ENCODE measurements around the gene RNF223.

Gene RNF223

DNA sequence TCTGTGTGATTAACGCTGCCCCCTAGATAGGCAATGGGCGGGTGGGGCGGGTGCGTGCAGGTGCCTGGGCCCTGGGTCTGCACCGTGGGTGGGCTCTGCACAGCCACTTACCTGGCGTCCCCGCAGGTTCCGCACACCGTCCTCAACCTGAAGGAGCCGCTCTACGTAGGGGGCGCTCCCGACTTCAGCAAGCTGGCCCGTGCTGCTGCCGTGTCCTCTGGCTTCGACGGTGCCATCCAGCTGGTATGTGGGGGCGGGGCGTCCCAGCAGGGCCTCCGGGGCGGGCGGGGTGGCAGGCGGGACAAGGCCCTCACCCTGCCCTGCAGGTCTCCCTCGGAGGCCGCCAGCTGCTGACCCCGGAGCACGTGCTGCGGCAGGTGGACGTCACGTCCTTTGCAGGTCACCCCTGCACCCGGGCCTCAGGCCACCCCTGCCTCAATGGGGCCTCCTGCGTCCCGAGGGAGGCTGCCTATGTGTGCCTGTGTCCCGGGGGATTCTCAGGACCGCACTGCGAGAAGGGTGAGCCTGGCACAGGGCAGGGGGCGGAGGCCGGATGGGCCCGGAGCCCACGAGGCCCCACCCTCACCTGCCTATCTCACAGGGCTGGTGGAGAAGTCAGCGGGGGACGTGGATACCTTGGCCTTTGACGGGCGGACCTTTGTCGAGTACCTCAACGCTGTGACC, 22.8 kb downstream of the RNF223 start:
- Histone ChIP-seq H3K4me3 (replicated peaks; ENCODE audit: low read depth, low read length) (no peak overlapping the region), H3K27me3 (replicated peaks; ENCODE audit: control insufficient read depth, insufficient read depth, low read length) (no peaks in the 10 kb centered on the region), H3K36me3 (ENCODE audit: control insufficient read depth, insufficient read depth, low read length) (peaks cover 3% of the 10 kb centered on the region)
- no peak for DNase-seq (ENCODE audit: extremely low read depth, insufficient read length)
- TF ChIP-seq, protein P1, sequence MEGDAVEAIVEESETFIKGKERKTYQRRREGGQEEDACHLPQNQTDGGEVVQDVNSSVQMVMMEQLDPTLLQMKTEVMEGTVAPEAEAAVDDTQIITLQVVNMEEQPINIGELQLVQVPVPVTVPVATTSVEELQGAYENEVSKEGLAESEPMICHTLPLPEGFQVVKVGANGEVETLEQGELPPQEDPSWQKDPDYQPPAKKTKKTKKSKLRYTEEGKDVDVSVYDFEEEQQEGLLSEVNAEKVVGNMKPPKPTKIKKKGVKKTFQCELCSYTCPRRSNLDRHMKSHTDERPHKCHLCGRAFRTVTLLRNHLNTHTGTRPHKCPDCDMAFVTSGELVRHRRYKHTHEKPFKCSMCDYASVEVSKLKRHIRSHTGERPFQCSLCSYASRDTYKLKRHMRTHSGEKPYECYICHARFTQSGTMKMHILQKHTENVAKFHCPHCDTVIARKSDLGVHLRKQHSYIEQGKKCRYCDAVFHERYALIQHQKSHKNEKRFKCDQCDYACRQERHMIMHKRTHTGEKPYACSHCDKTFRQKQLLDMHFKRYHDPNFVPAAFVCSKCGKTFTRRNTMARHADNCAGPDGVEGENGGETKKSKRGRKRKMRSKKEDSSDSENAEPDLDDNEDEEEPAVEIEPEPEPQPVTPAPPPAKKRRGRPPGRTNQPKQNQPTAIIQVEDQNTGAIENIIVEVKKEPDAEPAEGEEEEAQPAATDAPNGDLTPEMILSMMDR (IDR thresholded peaks at IDR 0.05; ENCODE audit: insufficient read depth, low read length, poor library complexity, severe bottlenecking), result peak; percentile 9

DNA sequence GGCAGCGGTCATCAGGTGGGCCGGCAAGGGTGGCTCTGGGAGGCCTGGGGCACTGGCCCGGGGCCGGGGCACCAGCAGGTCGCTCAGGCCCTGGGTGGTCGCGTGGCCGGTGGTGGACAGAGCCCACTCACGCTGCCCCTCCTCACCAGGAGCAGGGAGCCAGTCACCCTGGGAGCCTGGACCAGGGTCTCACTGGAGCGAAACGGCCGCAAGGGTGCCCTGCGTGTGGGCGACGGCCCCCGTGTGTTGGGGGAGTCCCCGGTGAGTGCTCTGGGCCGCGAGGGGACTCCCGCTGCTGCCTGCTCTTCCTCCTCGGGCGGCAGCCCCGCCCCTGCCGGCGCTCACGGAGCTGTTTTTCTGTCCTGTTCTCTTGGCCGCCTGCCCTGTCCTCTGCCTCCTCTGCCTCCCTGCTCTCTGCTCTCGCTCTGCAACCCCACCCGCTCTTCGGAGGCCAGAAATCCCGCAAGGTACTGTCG, 23.5 kb downstream of the RNF223 start:
- peak; percentile 72 for DNase-seq (ENCODE audit: extremely low read depth, insufficient read length)
- no peak overlapping the region for H3K4me3 ChIP-seq (replicated peaks; ENCODE audit: low read depth, low read length)
- TF ChIP-seq, protein P1 (IDR thresholded peaks at IDR 0.05; ENCODE audit: insufficient read depth, low read length, poor library complexity, severe bottlenecking), result no peak
- H3K36me3 ChIP-seq (ENCODE audit: control insufficient read depth, insufficient read depth, low read length), result peaks cover 3% of the 10 kb centered on the region
- H3K27me3 ChIP-seq (replicated peaks; ENCODE audit: control insufficient read depth, insufficient read depth, low read length), result no peaks in the 10 kb centered on the region

DNA sequence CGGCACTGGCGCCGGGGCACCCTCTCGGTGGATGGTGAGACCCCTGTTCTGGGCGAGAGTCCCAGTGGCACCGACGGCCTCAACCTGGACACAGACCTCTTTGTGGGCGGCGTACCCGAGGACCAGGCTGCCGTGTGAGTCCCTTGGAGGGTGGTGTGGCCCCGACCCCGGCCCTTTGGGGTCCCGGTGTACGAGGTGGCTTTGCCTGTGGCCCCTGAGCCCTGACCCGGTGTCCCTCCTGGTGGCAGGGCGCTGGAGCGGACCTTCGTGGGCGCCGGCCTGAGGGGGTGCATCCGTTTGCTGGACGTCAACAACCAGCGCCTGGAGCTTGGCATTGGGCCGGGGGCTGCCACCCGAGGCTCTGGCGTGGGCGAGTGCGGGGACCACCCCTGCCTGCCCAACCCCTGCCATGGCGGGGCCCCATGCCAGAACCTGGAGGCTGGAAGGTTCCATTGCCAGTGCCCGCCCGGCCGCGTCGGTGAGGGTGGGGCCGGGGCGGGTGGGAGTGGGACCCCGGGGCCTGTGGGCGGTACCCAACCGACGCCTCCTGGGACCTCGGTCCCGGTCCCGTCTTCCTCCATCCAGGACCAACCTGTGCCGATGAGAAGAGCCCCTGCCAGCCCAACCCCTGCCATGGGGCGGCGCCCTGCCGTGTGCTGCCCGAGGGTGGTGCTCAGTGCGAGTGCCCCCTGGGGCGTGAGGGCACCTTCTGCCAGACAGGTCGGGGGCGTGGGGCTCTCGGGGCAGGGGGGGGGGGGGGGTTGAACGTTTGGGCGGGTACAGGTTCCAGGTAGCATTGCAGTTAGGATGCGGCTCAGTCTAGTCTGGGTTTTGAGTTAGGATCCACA, 24.6 kb downstream of the RNF223 start:
- TF ChIP-seq, protein P1 (IDR thresholded peaks at IDR 0.05; ENCODE audit: insufficient read depth, low read length, poor library complexity, severe bottlenecking), result peak; percentile 25
- peaks cover 4% of the 10 kb centered on the region for H3K36me3 ChIP-seq (ENCODE audit: control insufficient read depth, insufficient read depth, low read length)
- H3K4me3 ChIP-seq (replicated peaks; ENCODE audit: low read depth, low read length), result no peak overlapping the region
- H3K27me3 ChIP-seq (replicated peaks; ENCODE audit: control insufficient read depth, insufficient read depth, low read length), result no peaks in the 10 kb centered on the region
- DNase-seq (ENCODE audit: extremely low read depth, insufficient read length), result no peak

DNA sequence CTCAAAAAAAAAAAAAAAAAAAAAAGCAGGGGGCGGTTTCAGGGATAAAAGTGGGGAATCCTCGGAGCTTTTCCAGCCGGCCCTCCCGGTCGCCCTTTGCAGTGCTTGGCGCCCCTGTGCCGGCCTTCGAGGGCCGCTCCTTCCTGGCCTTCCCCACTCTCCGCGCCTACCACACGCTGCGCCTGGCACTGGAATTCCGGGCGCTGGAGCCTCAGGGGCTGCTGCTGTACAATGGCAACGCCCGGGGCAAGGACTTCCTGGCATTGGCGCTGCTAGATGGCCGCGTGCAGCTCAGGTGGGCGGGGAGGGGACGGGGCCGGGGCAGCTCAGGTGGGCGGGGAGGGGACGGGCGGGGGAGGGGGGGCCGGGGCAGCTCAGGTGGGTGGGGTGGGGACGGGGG, 25.3 kb downstream of the RNF223 start:
- no peak for DNase-seq (ENCODE audit: extremely low read depth, insufficient read length)
- Histone ChIP-seq H3K4me3 (replicated peaks; ENCODE audit: low read depth, low read length) (no peak overlapping the region), H3K36me3 (ENCODE audit: control insufficient read depth, insufficient read depth, low read length) (peaks cover 2% of the 10 kb centered on the region), H3K27me3 (replicated peaks; ENCODE audit: control insufficient read depth, insufficient read depth, low read length) (no peaks in the 10 kb centered on the region)
- TF ChIP-seq, protein P1 (IDR thresholded peaks at IDR 0.05; ENCODE audit: insufficient read depth, low read length, poor library complexity, severe bottlenecking), result no peak

DNA sequence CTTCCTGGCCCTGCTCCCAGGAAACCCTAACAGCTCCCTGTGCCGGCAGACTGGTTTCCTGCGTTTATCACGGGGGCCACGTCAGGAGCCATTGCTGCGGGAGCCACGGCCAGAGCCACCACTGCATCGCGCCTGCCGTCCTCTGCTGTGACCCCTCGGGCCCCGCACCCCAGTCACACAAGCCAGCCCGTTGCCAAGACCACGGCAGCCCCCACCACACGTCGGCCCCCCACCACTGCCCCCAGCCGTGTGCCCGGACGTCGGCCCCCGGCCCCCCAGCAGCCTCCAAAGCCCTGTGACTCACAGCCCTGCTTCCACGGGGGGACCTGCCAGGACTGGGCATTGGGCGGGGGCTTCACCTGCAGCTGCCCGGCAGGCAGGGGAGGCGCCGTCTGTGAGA, 26.1 kb downstream of the RNF223 start:
- Histone ChIP-seq H3K4me3 (replicated peaks; ENCODE audit: low read depth, low read length) (no peak overlapping the region), H3K36me3 (ENCODE audit: control insufficient read depth, insufficient read depth, low read length) (peaks cover 1% of the 10 kb centered on the region), H3K27me3 (replicated peaks; ENCODE audit: control insufficient read depth, insufficient read depth, low read length) (no peaks in the 10 kb centered on the region)
- TF ChIP-seq, protein P1 (IDR thresholded peaks at IDR 0.05; ENCODE audit: insufficient read depth, low read length, poor library complexity, severe bottlenecking), result no peak
- no peak for DNase-seq (ENCODE audit: extremely low read depth, insufficient read length)
